GM18951 (cell line): ENCODE results near the gene DTX3L.

ENCODE experiments used
- POLR2A ChIP-seq: IDR thresholded peaks from 4 replicates; pipeline ENCODE4 v1.6.1; 2011; ENCODE audit warnings: mild to moderate bottlenecking; ENCODE audit not compliant: insufficient read length, insufficient read depth; ENCODE audit errors: extremely low read depth
- in situ Hi-C: fragments of 300-500 bp; cut with MboI; formaldehyde crosslinking; loops from one replicate; pipeline ENCODE4 v1.12.0; 2022; ENCODE audit warnings: low sequenced_read_pairs, mixed read lengths, inconsistent platforms; ENCODE audit not compliant: unreplicated experiment

The DTX3L gene

DNA sequence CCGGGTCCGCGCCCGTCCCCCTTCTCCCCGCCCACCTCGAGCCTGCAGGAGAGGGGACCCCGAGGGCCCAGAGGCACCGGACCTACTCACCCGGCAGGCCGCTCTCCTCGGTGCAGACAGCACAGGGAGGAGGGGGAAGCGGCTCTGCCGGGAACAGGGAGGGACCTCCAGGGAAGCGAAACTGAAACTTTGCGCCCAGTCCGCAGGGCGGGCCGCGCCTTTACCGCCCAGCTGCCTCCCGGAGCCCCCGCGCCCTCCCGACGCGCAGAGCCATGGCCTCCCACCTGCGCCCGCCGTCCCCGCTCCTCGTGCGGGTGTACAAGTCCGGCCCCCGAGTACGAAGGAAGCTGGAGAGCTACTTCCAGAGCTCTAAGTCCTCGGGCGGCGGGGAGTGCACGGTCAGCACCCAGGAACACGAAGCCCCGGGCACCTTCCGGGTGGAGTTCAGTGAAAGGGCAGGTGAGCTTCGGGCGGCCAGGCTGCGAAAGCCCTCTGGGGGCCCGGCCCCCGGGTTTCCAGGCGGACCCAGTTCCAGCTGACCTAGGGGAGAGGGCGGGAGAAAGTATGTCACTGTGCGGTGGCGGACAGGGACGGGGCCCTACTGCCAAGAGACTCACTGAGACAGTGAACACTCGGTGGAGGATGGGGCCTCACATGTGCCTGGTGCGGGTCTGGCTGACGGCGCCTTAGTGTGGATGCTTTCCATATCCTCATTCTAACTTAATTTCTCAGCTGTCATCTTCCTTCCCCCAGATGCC, at the start of gene DTX3L, which contains the start of gene PARP9:
TSS of gene DTX3L (plus strand) at position 184 of the 758 bp plus-strand sequence. CDS start at position 273, 89 bp downstream.
TSS of gene PARP9 (minus strand) at position 146 of the 758 bp plus-strand sequence. CDS start 4,680 bp downstream, outside the sequence.
- in situ Hi-C loops: no loop called here
- peak; percentile 65 for TF ChIP-seq POLR2A

DNA sequence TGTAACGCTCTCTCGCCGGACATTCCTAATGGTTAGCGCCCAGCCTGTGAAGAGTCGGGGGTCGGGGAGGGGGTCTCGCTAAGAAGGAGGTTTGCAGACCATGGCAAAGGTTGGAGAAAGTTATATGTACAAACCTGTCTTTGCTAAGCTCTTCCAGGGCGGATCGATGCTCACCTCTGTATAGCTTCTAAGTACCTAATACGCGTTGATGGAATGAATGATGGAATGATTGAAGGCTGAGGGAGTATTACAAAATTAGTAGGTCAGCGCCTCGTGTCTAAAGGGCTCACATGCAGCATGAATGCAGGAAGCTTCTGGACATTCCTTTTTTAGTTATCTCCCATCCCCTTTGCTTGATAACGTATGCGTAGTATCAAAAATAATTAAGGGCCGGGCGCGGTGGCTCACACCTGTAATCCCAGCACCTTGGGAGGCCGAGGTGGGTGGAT, 49.1 kb upstream of the DTX3L start:
- TF ChIP-seq POLR2A: no peak
- in situ Hi-C loops: no loop called here

DNA sequence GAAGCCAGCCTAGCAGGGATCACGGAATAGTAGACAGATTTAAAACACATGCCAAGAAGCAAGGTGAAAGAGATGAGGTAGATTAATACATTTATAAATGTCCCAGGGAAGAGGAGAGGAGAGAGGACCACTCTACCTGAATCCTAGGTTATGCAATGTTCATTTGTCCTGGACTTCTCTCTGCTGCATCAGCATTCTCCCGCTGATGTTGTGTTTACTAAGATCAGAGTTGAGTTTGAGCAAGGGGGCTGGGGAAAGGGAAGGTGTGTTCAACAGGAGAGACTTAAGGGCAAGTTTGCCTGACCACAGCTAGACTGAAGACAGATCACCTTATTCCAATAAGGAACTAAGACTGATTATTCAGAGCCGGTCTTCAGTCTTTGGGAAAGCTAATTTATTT, 48.3 kb upstream of the DTX3L start:
- in situ Hi-C loops: no loop called here
- TF ChIP-seq POLR2A: no peak

DNA sequence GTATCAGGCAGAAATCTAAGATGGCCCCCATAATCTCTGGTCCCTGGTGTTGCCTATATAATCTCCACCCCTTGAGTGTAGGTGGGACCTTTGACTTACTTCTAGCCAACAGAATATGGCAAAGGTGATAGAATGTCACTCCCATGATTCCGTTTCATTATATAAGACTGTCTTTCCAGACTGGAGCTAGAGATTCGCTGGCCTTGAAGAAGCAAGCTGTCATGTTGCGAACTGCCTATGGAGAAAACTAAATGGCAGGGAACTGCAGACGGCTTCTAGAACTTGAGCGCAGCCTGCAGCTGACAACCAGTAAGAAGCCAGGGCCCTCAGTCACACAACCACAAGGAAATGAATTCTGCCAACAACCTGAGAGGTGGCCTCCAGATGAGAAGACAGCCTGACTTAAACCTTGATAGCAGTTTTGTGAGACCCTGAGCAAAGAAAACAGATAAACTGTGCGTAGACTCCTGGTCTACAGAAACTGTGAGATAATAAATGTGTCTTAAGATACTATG, 47.2 kb upstream of the DTX3L start:
- in situ Hi-C loops: no loop called here
- no peak for TF ChIP-seq POLR2A

DNA sequence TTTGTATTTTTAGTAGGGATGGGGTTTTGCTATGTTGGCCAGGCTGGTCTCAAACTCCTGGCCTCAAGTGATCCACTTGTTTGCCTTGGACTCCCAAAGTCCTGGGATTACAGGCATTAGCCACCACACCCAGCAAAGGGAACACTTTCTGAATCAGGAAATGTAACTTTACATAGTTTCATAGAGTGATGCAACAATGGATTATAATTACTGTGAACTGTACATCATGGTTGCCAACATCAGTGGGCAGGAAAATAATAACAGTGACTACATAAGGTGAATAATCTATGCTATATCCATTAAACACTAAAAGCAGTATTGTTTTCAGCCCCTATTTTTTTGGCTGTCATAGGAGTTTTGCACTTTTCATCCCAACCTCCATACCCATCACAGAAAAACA, 44.4 kb upstream of the DTX3L start:
- TF ChIP-seq POLR2A: no peak
- in situ Hi-C loops: no loop called here

DNA sequence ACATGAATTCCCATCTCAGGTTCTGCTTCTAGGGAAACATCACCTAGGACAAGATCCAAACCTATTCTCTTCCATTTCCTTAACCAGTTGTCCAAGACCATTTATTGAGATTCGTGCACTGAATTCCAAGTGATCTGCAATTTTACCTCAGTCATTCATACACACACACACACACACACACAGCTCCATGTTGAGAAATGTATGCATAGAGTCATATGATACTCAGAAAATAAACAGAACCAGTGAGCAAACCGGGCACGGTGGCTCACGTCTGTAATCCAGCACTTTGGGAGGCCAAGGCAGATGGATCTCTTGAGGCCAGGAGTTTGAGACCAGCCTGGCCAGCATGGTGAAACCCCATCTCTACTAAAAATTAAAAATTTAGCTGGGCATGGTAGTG, 43.3 kb upstream of the DTX3L start:
- in situ Hi-C loops: no loop called here
- TF ChIP-seq POLR2A: no peak

DNA sequence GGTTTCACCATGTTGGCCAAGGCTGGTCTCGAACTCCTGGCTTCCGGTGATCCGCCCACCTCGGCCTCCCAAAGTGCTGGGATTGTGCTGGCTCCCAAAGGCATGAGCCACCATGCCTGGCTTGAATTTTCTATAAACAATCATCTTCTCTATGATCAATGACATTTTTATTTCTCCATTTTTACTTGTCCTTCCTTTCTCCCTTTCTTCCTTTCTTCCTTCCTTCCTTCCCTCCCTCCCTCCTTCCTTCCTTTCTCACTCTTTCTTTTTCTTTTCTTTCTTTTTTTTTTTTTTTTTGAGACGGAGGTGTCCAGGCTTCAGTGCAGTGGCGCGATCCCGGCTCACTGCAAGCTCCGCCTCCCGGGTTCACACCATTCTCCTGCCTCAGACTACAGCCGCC, 40.8 kb upstream of the DTX3L start:
- TF ChIP-seq POLR2A: no peak
- in situ Hi-C loops: no loop called here

DNA sequence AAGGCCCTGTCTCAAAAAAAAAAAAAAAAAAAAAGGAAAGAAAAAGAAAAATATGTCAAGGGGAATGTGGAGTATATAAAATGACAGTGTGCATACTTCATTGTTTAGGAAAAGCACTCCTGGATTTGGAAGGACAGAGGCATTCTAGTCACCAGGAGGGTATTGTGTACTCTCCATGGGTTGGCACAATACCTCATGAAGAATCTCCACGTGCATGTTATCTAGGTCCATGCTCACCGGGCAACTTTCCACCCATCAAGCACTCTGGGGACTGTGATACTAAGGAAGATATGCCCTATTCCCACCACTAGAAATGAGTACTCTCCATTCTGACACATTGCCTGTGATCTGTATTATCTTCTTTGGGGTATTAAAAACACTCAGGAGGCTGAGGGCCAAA, 34.0 kb upstream of the DTX3L start:
- in situ Hi-C loops: loop anchor here (25.0 kb wide), 1 partner anchor 507 kb away; the partner anchor contains the start of gene SEMA5B
- TF ChIP-seq POLR2A: no peak

DNA sequence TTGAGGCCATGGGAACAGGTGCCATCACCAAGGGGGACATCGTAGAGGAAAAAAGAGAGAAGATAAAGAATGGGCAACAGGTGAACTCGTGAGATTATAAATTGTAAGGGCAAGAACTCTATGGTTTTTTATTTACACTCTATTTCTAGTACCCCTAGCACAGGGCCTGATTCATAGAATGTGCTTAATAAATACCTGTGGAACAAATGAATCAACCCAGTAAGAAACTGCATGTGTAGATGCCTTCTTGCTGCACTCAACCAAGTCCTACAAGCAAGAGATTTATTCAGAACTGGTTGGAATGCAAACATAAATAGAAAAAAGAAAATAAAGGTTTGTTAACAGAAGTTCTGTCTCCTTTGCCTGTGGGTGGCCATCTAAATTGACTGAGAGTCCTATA, 30.7 kb upstream of the DTX3L start:
- in situ Hi-C loops: loop anchor here (25.0 kb wide), 1 partner anchor 504 kb away; the partner anchor contains the start of gene SEMA5B
- no peak for TF ChIP-seq POLR2A

DNA sequence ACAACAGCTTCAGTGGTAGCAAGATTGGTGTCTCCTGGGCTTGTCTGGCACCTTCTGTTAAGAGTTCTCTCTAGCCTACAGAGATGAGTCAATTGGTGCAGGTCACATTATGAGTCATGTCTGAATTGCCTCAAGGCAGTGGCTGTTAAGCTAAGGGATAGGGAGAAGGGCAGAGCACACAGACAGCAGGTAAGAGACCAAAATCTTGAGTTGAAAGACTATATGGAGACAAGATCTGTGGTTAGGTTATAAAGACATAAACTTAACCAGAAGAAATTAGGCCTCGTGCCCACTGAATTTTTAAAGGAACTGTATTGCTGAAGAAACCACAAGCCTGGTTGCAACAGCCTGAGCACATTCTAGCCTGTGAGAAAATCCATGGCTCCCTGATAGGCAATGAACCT, 30.2 kb upstream of the DTX3L start:
- TF ChIP-seq POLR2A: no peak
- in situ Hi-C loops: loop anchor here (25.0 kb wide), 1 partner anchor 503 kb away; the partner anchor contains the start of gene SEMA5B

DNA sequence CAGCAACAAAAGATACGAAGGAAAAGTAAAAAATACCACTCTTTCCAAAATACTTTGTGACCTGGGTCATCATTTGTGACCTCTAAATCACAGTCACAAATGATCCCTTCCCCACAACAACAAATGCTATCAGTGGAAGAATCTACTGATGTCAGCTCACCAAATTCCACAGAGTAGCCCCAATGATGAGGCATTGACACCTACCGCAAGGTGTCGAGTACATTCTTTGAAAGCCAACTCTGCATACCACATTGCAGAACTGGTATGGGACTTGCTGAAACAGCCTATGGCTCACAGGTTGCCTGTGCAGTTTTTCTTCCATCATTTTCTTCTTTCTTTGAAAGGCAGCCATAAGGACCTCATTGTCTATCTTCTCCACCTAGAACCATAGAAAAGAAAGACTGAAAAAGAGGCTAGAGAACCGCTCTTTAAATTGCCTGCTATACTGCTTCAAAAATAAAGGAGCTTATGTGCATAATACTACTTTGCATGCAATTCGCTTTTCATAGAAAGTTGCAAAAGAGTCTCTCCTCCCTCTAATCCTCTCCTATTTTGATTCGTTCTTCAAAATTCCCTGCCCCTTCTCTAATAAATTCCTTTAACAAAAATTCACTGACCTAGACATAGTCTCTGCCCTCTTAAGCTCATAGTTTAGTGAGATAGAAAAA, 28.0 kb upstream of the DTX3L start:
- TF ChIP-seq POLR2A: no peak
- in situ Hi-C loops: loop anchor here (25.0 kb wide), 1 partner anchor 501 kb away; the partner anchor contains the start of gene SEMA5B

DNA sequence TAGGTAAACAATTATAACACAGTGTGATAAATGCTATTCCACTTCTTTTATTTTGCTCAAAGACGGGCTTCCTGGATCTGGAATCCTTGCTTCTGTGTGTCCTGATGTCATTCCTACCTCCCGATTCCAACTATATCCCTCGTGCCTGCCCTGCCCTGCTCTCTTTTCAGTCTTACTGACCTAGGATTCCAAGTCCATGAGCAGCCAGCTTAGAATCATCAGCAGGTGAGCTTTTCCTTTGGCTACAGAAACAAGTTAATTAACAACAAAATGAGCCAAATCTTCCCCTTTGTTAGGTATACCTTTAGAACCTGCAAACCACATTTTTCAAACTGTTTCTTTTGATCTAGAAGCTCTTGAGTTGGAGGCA, 27.5 kb upstream of the DTX3L start:
- no peak for TF ChIP-seq POLR2A
- in situ Hi-C loops: loop anchor here (25.0 kb wide), 1 partner anchor 501 kb away; the partner anchor contains the start of gene SEMA5B

DNA sequence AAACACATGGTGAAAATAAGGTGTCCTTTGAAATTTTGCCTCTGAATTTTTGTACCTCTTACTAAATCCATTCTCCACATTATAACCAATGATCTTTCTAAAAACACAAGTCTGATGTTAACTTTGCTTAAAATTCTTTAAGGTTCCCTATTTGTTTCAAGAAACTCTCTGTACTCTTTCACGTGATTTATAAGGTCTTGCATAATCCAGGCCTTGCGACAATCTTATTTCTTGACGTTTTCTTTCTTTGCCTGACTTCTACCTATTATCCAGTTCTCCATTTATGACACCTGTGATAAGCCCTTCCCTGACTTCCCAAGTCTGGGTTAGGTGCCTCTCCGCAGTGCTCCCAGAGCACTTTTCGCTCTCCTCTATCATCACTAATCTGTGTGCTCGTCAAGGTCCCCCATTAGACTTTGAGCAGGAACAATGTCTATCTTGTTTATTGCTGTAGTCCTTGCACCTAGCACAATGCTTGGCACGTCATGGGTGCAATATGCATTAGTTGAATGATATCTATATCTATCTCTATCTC, 25.1 kb upstream of the DTX3L start:
- in situ Hi-C loops: loop anchor here (25.0 kb wide), 1 partner anchor 498 kb away; the partner anchor contains the start of gene SEMA5B

More for the DNA sequence above, 25.1 kb upstream of the DTX3L start:
- TF ChIP-seq POLR2A: no peak
